Colonic mucosa (tissue), 4 donors: Measurements from ENCODE around the gene USP12. TPM values are rescaled to one million over a fixed set of nuclear protein-coding genes. Genes with fewer than 3 reads are reported as not detected.

ENCODE experiments used
- DNase-seq: peaks from one replicate; pipeline ENCODE4 v3.0.0-alpha.2; 2020
- H3K27ac ChIP-seq: fragments of 200-600 bp; one replicate; pipeline ENCODE4 v1.8.0; 2021
- H3K27me3 ChIP-seq: fragments of 200-600 bp; one replicate; pipeline ENCODE4 v1.8.0; 2021
- H3K36me3 ChIP-seq: fragments of 200-600 bp; one replicate; pipeline ENCODE4 v1.8.0; 2021
- H3K4me1 ChIP-seq: fragments of 200-600 bp; one replicate; pipeline ENCODE4 v1.8.0; 2021; ENCODE audit warnings: mild to moderate bottlenecking
- H3K4me3 ChIP-seq: fragments of 200-600 bp; one replicate; pipeline ENCODE4 v1.8.0; 2021
- H3K9ac ChIP-seq, 2 donors: one replicate each; pipeline ENCODE4 v1.7.0; 2013; ENCODE audit warnings: control low read depth in 2 of 2, low read depth in 2 of 2, low read length in 2 of 2
- H3K9me3 ChIP-seq: fragments of 200-600 bp; one replicate; pipeline ENCODE4 v1.8.0; 2021
- CTCF ChIP-seq: fragments of 200-600 bp; IDR thresholded peaks from one replicate; pipeline ENCODE4 v1.8.0; 2022; ENCODE audit warnings: antibody characterized with exemption, mild to moderate bottlenecking
- intact Hi-C: fragments of 100-400 bp; cut with DNase I; formaldehyde crosslinking; loops from one replicate; pipeline ENCODE4 v1.14.1; 2022
- total RNA-seq, 2 donors: library from RNA; stranded (reverse); fragmentation: NEBNext Ultra II Directional in 1 of 2; extraction: Animal tissue kit (Norgen Biotek cat#: 25700) in 1 of 2; gene quantifications; one replicate each; pipeline ENCODE4 v1.2.1, GENCODE V29; 2021
- donor health status: healthy.
- donor health status: DM: no; HTN: no; CAD: no.
- donor health status: DM: no; HTN: no; CAD: no.

USP12 gene
- total RNA-seq, 2 donors from 2014 or later = 28.0 to 48.0 TPM

DNA sequence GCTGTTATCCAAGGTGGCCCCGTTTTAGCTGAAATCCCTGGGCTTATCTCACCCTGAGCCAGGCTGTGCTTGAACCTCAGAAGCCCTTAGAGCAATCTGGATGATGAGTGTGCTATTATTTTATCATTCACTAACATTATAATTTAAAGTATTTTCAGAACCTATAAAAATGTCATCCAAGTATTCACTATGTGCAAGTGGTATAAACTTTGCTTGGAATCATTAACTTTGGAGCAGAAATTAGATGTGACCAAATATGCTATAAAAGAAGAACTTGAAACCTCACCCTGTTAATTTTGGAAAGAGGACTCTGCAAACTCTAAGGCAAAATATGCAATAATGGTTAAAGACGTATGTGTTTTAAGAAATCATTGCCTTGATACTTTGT lies 147.5 kb downstream of the USP12 start:
- Histone ChIP-seq H3K4me1 (no peaks in the 10 kb centered on the region), H3K9ac (no peak overlapping the region), H3K27me3 (no peaks in the 10 kb centered on the region), H3K9me3 (no peaks in the 10 kb centered on the region), H3K4me3 (no peak overlapping the region), H3K27ac (no peak overlapping the region), H3K36me3 (no peaks in the 10 kb centered on the region)
- intact Hi-C loops = no loop called here
- no peak for TF ChIP-seq CTCF
- DNase-seq = no peak

GRCh38 chr13:27023385-27024073 lies 148.1 kb downstream of the USP12 start:
- Histone ChIP-seq H3K9me3 (no peaks in the 10 kb centered on the region), H3K27me3 (no peaks in the 10 kb centered on the region), H3K4me3 (no peak overlapping the region), H3K9ac (no peak overlapping the region), H3K27ac (no peak overlapping the region), H3K36me3 (no peaks in the 10 kb centered on the region), H3K4me1 (no peaks in the 10 kb centered on the region)
- no peak for TF ChIP-seq CTCF
- DNase-seq = no peak
- intact Hi-C loops = no loop called here

GRCh38 chr13:27022571-27023311 lies 148.9 kb downstream of the USP12 start:
- H3K4me3 ChIP-seq = no peak overlapping the region
- H3K9me3 ChIP-seq = no peaks in the 10 kb centered on the region
- intact Hi-C loops = no loop called here
- TF ChIP-seq CTCF = no peak
- H3K9ac ChIP-seq = no peak overlapping the region
- no peaks in the 10 kb centered on the region for H3K27me3 ChIP-seq
- H3K36me3 ChIP-seq = no peaks in the 10 kb centered on the region
- DNase-seq = no peak
- peak overlapping the region; percentile 39 for H3K27ac ChIP-seq
- no peaks in the 10 kb centered on the region for H3K4me1 ChIP-seq

- Histone ChIP-seq H3K27me3 (no peaks in the 10 kb centered on the region), H3K9ac (no peak overlapping the region), H3K4me3 (no peak overlapping the region), H3K36me3 (no peaks in the 10 kb centered on the region), H3K27ac (no peak overlapping the region), H3K4me1 (peaks cover 5% of the 10 kb centered on the region), H3K9me3 (no peaks in the 10 kb centered on the region)
- intact Hi-C loops = no loop called here
- TF ChIP-seq CTCF = no peak
- no peak for DNase-seq
These were observed 151.2 kb downstream of the USP12 start for GRCh38 chr13:27020415-27020814.

GRCh38 chr13:27018882-27019281 lies 152.7 kb downstream of the USP12 start:
- Histone ChIP-seq H3K9ac (no peak overlapping the region), H3K36me3 (no peaks in the 10 kb centered on the region), H3K27me3 (no peaks in the 10 kb centered on the region), H3K9me3 (no peaks in the 10 kb centered on the region), H3K4me1 (peaks cover 5% of the 10 kb centered on the region), H3K4me3 (no peak overlapping the region), H3K27ac (no peak overlapping the region)
- intact Hi-C loops = no loop called here
- DNase-seq = no peak
- no peak for TF ChIP-seq CTCF
